Measurements from ENCODE around the gene SMARCAD1.
A peak's percentile ranks its signal among the peaks of the same experiment; 100 is the strongest.
"Not testable (repeated sequence)": the region's sequence is repeated elsewhere in the genome, so short reads cannot be mapped to it uniquely, and the experiment has no call there.

Gene SMARCAD1

GRCh38 chr4:94295473-94295872 lies 87.8 kb downstream of the SMARCAD1 start:
- not testable (repeated sequence) for DNase-seq (ENCODE audit: low spot score)

DNA sequence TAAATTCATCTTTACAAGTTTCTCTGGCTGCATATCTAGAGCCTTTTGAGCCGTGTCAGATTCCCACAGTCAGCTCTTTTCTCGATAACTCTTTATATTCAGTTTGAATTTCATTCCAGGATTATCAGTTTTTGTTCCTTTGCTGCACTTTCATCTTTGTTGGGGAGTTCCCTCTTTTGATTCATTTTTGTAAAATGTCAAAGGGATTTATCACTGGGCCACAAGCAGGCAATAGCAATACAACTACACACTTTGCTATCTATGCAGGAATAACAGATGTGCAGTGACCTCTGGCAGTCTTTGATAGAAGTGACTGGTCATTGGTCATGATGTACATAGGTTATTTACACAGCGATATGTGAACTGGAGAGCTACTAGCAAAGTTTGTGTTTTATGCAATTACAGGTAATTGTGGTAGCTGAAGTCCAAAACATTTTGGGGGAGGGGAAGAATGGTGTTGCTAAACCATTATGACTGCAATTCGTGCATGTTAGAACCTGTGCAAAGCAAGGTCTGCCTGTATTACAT lies 91.1 kb downstream of the SMARCAD1 start:
- no peak for DNase-seq (ENCODE audit: low spot score)

GRCh38 chr4:94302191-94302590 lies 94.5 kb downstream of the SMARCAD1 start:
- DNase-seq (ENCODE audit: low spot score) = no peak

- peak; percentile 33 for DNase-seq (ENCODE audit: low spot score)
These were observed 96.8 kb downstream of the SMARCAD1 start for GRCh38 chr4:94304365-94304971.

GRCh38 chr4:94305466-94306225 lies 98.0 kb downstream of the SMARCAD1 start:
- no peak for DNase-seq (ENCODE audit: low spot score)

DNA sequence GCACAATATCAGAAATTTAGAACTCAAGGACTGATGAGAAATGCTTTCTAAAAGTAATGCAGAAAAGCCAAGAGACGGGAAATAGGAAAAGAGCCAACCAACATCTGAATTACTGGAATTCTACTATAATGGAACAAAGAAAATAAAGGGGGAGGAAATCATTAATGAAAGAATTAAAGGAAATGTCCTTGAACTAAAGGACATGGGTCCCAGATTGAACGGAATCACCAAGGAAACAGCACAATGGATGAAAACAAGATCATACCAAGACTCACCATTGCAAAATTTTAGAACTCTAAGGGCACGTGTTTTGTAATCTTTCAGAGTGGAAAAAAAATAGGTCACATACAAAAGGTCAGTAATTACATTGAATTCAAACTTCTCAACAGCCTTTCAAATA lies 99.0 kb downstream of the SMARCAD1 start:
- no peak for DNase-seq (ENCODE audit: low spot score)

DNA sequence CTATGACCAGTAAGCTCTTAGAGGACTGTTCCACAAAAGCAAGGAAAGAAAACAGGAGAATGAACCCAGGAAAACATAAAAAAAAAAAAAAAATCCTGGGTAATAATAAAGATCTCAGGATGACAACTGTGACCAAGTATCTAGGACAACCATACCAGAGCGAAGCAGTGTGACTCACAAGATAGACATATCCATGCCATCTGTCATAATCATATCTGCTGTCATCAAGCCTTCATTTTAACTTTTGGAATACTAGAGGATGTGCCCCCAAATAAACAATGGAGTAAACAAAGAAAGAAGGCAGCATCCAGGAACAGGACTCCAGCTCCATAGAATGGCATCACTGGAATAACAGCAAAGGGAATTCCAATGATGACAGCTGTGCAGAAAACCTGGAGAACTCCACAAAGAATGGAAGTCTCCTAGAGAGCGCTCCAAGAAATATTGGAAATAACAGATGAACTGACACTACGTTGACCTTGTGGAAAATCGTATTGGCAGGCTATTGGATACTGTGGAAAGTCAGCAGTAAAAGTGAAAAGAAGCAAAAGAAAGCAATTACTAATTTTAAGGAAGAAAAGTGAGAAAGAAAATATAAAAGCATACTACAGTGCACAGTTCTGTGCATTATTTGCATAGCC lies 99.7 kb downstream of the SMARCAD1 start:
- DNase-seq (ENCODE audit: low spot score) = no peak

DNA sequence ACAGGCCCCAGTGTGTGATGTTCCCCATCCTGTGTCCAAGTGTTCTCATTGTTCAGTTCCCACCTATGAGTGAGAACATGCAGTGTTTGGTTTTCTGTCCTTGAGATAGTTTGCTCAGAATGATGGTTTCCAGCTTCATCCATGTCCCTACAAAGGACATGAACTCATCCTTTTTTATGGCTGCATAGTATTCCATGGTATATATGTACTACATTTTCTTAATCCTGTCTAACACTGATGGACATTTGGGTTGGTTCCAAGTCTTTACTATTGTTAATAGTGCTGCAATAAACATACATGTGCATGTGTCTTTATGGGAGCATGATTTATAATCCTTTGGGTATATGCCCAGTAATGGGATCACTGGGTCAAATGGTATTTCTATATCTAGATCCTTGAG lies 112.3 kb downstream of the SMARCAD1 start:
- DNase-seq (ENCODE audit: low spot score) = not testable (repeated sequence)

GRCh38 chr4:94325835-94326234 lies 118.2 kb downstream of the SMARCAD1 start:
- no peak for DNase-seq (ENCODE audit: low spot score)

GRCh38 chr4:94329933-94330332 lies 122.3 kb downstream of the SMARCAD1 start:
- no peak for DNase-seq (ENCODE audit: low spot score)

- no peak for DNase-seq (ENCODE audit: low spot score)
These were observed 125.4 kb downstream of the SMARCAD1 start for GRCh38 chr4:94332983-94333590.

- DNase-seq (ENCODE audit: low spot score) = no peak
These were observed 126.2 kb downstream of the SMARCAD1 start for GRCh38 chr4:94333866-94334265.

DNA sequence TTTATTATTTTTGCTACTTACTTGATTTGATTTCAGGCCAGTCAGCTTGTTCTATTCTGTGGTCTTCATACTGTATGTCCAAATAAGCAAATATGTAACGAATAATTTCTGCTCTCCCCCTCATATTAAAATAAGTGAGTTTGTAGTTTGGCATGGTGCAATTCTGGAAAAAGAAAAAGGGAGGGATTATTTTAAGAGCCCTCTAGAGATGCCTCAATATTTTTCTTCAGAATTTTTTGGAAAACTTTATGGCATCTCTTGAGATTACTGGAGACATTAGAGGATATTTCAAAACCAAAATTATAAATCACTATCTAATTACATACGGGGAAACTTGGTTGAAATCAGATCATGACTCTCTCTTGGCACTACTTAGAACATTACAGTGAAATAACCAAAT lies 126.8 kb downstream of the SMARCAD1 start:
- no peak for DNase-seq (ENCODE audit: low spot score)

DNA sequence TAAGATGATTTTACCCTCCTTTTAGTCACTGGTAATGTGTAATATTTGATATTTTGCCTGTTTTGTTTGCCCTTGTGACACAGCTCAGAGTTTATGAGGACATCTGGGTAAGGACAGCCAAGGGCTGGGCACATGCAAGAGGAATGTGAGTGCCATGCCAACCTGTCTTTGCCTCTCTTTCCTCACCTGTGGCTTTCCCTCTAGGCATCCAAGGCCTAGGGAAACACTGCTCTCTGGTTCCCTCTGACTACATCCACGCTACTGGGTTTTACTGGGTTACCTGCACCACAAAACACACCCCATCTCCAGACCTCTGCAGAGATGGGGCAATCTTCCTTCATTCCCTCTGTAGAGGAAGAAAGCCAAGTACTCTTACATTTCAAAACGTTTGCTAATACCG lies 127.3 kb downstream of the SMARCAD1 start:
- DNase-seq (ENCODE audit: low spot score) = no peak

GRCh38 chr4:94336303-94336702 lies 128.6 kb downstream of the SMARCAD1 start:
- no peak for DNase-seq (ENCODE audit: low spot score)

GRCh38 chr4:94336791-94337190 lies 129.1 kb downstream of the SMARCAD1 start:
- not testable (repeated sequence) for DNase-seq (ENCODE audit: low spot score)

- no peak for DNase-seq (ENCODE audit: low spot score)
These were observed 131.2 kb downstream of the SMARCAD1 start for GRCh38 chr4:94338681-94339351.

DNA sequence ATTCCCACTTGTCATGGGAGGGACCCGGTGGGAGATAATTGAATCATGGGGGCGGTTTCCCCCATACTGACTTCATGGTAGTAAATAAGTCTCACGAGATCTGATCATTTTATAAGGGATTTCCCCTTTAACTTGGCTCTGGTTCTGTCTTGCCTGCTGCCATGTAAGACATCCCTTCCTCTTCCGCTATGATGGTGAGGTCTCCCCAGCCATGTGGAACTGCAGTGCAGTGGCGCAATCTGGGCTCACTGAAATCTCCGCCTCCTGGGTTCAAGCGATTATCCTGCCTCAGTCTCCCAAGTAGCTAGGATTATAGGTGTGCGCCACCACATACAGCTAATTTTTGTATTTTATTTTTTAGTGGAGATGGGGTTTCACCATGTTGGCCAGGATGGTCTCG lies 132.1 kb downstream of the SMARCAD1 start:
- DNase-seq (ENCODE audit: low spot score) = peak; percentile 9
